HCEC 1CT (cell line): ENCODE data around the gene DDX11.
"Not testable (repeated sequence)": the region's sequence is repeated elsewhere in the genome, so short reads cannot be mapped to it uniquely, and the experiment has no call there.

Experiments used
- DNase-seq: peaks from one replicate; pipeline ENCODE4 v3.0.0-alpha.2; 2017

The DDX11 gene

DNA sequence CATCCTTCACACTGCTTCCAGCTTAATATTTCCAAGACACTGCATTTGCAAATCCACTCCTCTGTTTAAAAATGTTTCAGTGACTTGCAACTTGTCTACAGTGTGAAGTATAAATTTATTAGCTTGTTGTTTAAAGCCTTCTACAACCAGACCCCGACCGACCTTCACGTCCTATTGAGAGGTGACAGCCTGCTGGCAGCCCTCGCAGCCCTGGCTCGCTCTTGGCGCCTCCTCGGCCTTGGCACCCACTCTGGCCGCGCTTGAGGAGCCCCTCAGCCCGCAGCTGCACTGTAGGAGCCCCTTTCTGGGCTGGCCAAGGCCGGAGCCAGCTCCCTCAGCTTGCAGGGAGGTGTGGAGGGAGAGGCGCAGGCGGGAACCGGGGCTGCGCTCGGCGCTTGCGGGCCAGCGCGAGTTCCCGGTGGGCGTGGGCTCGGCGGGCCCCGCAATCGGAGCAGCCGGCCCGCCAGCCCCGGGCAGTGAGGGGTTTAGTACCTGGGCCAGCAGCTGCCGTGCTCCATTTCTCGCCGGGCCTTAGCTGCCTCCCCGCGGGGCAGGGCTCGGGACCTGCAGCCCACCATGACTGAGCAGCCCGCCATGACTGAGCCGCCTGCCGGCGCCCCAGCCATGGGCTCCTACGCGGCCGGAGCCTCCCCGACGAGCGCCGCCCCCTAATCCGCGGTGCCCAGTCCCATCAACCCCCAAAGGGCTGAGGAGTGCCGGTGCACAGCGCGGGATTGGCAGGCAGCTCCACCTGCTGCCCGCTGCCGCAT is 2.5 kb upstream of the DDX11 start:
- DNase-seq, result not testable (repeated sequence)

- DNase-seq, result not testable (repeated sequence)
These were observed 698 bp upstream of the DDX11 start for GRCh38 chr12:31072962-31073361.

DNA sequence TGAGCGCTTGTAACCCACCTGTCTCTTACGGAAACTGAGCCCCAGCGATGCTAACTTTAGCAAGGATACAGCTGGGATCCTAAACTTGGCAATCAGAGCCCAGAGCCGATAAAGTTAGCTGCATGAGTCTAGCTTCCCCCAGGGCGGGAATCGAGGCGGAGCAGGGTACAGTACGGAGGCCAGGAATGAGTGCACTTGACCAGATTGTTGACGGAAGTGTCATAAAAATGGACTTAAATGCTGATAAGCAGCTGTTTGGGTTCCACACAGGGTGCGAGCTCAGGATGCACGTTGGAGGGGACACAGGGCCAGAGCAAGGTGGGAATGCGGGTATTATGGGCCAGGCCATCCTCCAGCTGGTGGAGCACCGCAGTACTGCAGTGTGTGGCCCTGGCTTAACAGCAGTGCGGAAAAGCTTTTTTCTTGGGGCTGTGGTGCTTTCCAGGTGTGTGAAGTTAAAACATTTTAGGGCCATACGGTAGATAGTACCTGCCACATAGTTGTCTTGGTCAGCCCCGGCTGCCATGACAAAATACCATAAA is 744 bp downstream of the DDX11 start:
- not testable (repeated sequence) for DNase-seq

- DNase-seq, result not testable (repeated sequence)
These were observed 2.5 kb downstream of the DDX11 start for GRCh38 chr12:31076150-31076549.

GRCh38 chr12:31077095-31077494 is 3.4 kb downstream of the DDX11 start:
- not testable (repeated sequence) for DNase-seq

GRCh38 chr12:31077998-31078397 is 4.3 kb downstream of the DDX11 start:
- not testable (repeated sequence) for DNase-seq

DNA sequence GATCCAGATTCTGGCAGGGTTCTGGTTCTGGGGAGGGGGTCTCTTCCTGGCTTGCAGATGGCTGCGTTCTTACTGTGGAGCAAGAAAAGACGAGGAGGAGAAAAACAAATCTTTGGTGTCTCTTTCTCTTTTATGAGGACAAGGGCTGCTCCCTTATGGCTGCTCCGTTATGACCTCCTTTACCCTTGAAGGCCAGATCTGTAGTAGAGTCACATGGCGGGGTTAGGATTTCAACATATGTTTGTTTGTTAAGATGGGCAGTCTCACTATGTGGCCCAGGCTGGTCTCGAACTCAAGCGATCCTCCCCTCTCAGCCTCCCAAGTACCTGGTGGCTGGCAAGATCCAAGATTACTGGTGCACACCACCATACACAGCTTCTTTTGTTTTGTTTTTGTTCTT is 5.8 kb downstream of the DDX11 start:
- DNase-seq, result not testable (repeated sequence)

DNA sequence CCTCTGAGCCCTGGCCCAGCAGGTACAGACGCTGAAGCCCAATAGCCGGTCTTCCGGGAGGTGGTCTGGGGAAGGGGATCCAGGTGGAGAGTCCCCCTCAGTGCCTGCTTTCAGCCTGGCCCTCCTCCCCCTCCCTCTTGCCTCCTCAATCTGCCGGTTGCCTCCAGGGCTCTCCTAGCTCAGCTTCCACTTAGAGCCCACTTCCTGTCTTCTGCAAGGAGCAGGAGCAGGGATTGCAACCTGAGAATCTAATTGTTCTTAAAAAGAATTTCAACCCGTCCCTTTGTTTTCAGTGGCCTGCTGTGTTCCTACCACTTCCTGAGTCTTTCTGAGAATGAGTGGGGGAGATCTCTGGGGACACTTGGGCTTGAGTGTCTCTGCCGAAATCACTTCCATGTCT is 6.6 kb downstream of the DDX11 start:
- not testable (repeated sequence) for DNase-seq

GRCh38 chr12:31081274-31081673 is 7.6 kb downstream of the DDX11 start:
- DNase-seq, result not testable (repeated sequence)

DNA sequence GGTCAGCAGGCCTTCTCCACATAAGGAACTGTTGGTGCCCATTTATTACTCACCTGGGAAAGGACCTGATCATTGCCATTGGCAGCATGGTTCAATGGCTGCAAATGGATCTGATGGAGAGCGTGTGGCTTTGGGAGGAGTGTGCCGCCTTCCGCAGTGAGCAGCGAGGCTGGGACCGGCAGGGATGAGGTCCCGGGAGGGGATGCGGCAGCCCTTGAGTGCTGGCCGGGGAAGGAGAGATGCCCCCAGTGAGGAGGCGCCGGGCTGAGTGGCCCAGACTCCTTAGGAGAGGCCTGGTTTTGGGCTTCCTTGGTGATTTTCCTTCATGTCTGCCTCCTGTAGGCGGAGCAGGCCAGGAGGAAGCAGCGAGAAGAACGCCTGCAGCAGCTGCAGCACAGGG is 10.6 kb downstream of the DDX11 start:
- not testable (repeated sequence) for DNase-seq

- DNase-seq, result not testable (repeated sequence)
These were observed 12.4 kb downstream of the DDX11 start for GRCh38 chr12:31086032-31086431.

GRCh38 chr12:31087486-31087885 is 13.8 kb downstream of the DDX11 start:
- DNase-seq, result not testable (repeated sequence)

GRCh38 chr12:31087956-31088355 is 14.3 kb downstream of the DDX11 start:
- DNase-seq, result not testable (repeated sequence)

- no peak for DNase-seq
These were observed 15.4 kb downstream of the DDX11 start for GRCh38 chr12:31089072-31089471.

DNA sequence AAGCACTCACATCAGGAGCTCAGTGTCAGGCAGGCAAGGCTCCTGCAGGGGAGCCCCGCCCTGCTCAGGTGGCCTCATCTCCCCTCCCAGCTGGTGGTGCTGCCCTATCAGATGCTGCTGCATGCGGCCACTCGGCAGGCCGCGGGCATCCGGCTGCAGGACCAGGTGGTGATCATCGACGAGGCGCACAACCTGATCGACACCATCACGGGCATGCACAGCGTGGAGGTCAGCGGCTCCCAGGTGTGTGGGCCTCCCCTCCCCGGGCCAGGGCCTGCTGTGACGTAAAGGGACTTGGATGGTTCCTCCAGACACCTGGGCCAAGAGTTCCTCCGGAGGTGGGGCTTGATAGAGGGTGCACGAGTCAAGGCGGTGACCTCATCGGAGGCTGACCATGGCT is 18.0 kb downstream of the DDX11 start:
- not testable (repeated sequence) for DNase-seq

DNA sequence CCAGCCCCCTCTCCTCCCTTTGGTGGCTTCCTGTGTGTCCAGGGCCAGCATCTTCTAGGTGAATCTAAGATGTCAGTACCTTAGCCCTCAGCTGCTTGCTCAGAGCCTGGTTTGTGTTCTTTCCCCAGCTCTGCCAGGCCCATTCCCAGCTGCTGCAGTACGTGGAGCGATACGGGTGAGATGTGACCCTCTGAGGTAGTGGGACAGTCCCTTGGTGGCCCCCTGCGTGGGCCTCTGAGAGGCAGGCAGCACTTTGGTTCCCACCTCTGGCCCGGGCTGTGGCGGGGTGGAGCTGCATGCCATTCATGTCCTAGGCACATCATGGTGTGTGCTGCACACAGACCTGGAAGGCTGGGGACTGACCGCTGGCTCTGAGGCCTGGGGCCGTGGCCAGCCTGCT is 19.1 kb downstream of the DDX11 start:
- DNase-seq, result not testable (repeated sequence)

GRCh38 chr12:31095080-31095860 is 21.6 kb downstream of the DDX11 start:
- DNase-seq, result not testable (repeated sequence)

GRCh38 chr12:31096251-31097065 is 22.8 kb downstream of the DDX11 start:
- not testable (repeated sequence) for DNase-seq

DNA sequence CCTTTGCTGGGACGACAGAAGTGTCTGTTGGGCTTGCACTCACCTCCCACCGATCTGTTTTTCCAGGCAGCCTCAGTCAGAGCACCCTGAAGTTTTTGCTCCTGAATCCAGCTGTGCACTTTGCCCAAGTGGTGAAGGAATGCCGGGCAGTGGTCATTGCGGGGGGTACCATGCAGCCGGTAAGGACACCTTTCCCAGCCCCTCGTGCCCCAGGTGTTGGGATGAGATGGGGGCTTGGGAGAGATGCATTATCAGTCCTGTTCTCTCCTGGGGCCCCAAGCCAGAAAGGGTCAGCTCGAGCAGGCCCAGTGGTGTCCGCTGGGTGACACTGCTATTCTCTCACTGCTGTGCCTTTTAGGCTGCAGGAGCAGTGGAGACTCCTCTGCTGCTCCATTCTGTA is 24.2 kb downstream of the DDX11 start:
- DNase-seq, result not testable (repeated sequence)

- DNase-seq, result not testable (repeated sequence)
These were observed 24.7 kb downstream of the DDX11 start for GRCh38 chr12:31098363-31098762.

GRCh38 chr12:31098771-31099170 is 25.1 kb downstream of the DDX11 start:
- DNase-seq, result not testable (repeated sequence)

DNA sequence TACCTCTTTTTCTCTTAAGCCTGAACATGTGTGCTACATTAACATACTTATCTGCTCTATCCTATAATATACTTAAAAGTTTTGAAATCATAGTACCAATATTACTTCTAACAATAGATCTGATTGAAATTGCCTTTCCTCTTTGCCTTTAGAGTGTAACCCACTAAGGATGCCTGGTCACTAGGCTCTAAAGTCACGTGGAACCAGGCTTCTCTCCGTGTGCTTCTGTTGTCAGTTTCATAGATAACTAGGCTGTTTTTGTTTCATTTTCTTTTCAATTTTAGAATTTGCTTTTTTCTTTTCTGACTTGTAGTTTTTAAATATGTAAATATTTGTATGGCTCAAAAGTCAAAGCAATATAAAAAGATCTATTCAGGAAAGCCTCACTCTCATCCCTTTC is 25.8 kb downstream of the DDX11 start:
- DNase-seq, result not testable (repeated sequence)
